Measurements from ENCODE around the gene TMCC2. TPM values are rescaled to one million over a fixed set of nuclear protein-coding genes. Genes with fewer than 3 reads are reported as not detected.

The TMCC2 gene
- total and polyA plus RNA-seq, 2 of the 8 experiments (the other 6 are each of a cell fraction or from before 2014, with no cell fraction given), result 6.7 to 6.8 TPM

GRCh38 chr1:205275916-205276688 lies 48.4 kb downstream of the TMCC2 start:
- Histone ChIP-seq H2AFZ (ENCODE audit: low read length) (no peak overlapping the region), H3K4ac (replicated peaks; ENCODE audit: insufficient read length, low read depth, low read length) (no peak overlapping the region), H3K79me2 (ENCODE audit: control insufficient read depth in 1 of 2, insufficient read depth in 2 of 2, low read length in 2 of 2) (no peaks in the 10 kb centered on the region), H3K4me1 (replicated peaks in 1 of 4; ENCODE audit: control insufficient read depth in 3 of 4, insufficient read depth in 4 of 4, low read length in 3 of 4) (peaks cover 5 to 19% (median 11%) of the 10 kb centered on the region in 4 experiments; a peak in 6 of 7 replicates), H4K8ac (ENCODE audit: extremely low read depth, insufficient read depth, low read length) (peak overlapping the region; percentile 40; the same call in 1 of the 2 replicates), H3K4me2 (ENCODE audit: insufficient read depth in 1 of 2, low read depth in 2 of 2, low read length in 2 of 2) (no peak overlapping the region), H4K5ac (ENCODE audit: insufficient read length, low read depth, low read length) (no peak overlapping the region), H2BK120ac (replicated peaks; ENCODE audit: low read depth, low read length) (no peak overlapping the region), H2BK5ac (ENCODE audit: low read depth, low read length) (peak overlapping the region; percentile 40; the same call in 1 of the 2 replicates), H3K56ac (replicated peaks; ENCODE audit: insufficient read length, low read depth, low read length) (no peak overlapping the region), H4K91ac (replicated peaks; ENCODE audit: insufficient read length, low read length) (peak overlapping the region; percentile 3), H3K18ac (ENCODE audit: extremely low read depth, low read length) (no peak overlapping the region), H3K4me3 (ENCODE audit: extremely low read depth in 1 of 4, insufficient read depth in 2 of 4, low read depth in 3 of 4, low read length in 4 of 4) (no peak overlapping the region), H3K27me3 (replicated peaks in 1 of 4; ENCODE audit: control insufficient read depth in 3 of 4, extremely low read depth in 1 of 4, insufficient read depth in 3 of 4, low read length in 3 of 4) (no peaks in the 10 kb centered on the region), H3K23me2 (ENCODE audit: low read depth, low read length) (no peaks in the 10 kb centered on the region), H4K20me1 (replicated peaks in 1 of 2; ENCODE audit: control insufficient read depth in 1 of 2, insufficient read depth in 2 of 2, low read length in 2 of 2) (peaks cover 0 to 2% of the 10 kb centered on the region in 2 experiments), H2BK20ac (ENCODE audit: low read length) (peak overlapping the region; percentile 86; the same call in 1 of the 2 replicates), H3K36me3 (ENCODE audit: control insufficient read depth in 2 of 4, insufficient read depth in 4 of 4, low read length in 3 of 4) (peaks cover 0 to 4% (median 0%) of the 10 kb centered on the region in 4 experiments; a peak in 1 of 8 replicates), H3K9ac (replicated peaks in 1 of 4; ENCODE audit: extremely low read depth in 1 of 4, low read depth in 3 of 4, low read length in 3 of 4) (no peak overlapping the region), H3K79me1 (ENCODE audit: low read depth, low read length) (no peaks in the 10 kb centered on the region), H3K14ac (ENCODE audit: insufficient read length) (no peak overlapping the region), H2BK15ac (ENCODE audit: low read length) (peak overlapping the region; percentile 92; the same call in 1 of the 2 replicates), H2BK12ac (ENCODE audit: low read depth, low read length) (peak overlapping the region; percentile 85), H3K9me3 (ENCODE audit: insufficient read depth in 2 of 2, low read depth in 1 of 2, low read length in 1 of 2) (no peaks in the 10 kb centered on the region), H3K23ac (ENCODE audit: insufficient read length) (no peak overlapping the region), H3K27ac (ENCODE audit: low read depth, low read length) (no peak overlapping the region), H2AK5ac (ENCODE audit: low read depth, low read length) (peak overlapping the region; percentile 78)
- POLR2A ChIA-PET (ENCODE audit: partially characterized antibody), result interaction anchor here (0.7 to 7.4 kb wide), 11 partner anchors 12 to 121 kb away, joined by 3 to 85 read pairs (median 3); partner anchors contain the start of gene NUAK2
- CTCF ChIA-PET (ENCODE audit: partially characterized antibody), result interaction anchor here (0.7 to 42.6 kb wide), 9 partner anchors 8 to 382 kb away, joined by 3 to 2424 read pairs (median 5); partner anchors contain the start of genes KLHDC8A, NUAK2 and TMCC2
- TF ChIP-seq YY1 (IDR thresholded peaks at IDR 0.05; ENCODE audit: low read depth, low read length), result 0 out of 2 replicates have a peak, but pooled peaks have one; percentile 54
- no peak for TF ChIP-seq CBX8 (IDR thresholded peaks at IDR 0.05; ENCODE audit: borderline replicate concordance, low read depth, low read length)
- 89% methylated on average over 8 of the region's 9 CpGs; no CpG with 5 or more reads in 1 of the 2 experiments for WGBS, 2 experiments (ENCODE audit: extremely low coverage in 1 of 2, insufficient coverage in 1 of 2, insufficient read length in 1 of 2, insufficient replicate concordance in 2 of 2, low coverage in 1 of 2, low lambda C conversion rate in 2 of 2, missing lambda C conversion rate in 1 of 2)
- no peak for DNase-seq (ENCODE audit: low read depth in 1 of 2, low spot score in 2 of 2)
- FAIRE-seq, result no peak

Measured in H1 (cell line).